ENCODE results near the gene TRAPPC2L. TPM values are rescaled to one million over a fixed set of nuclear protein-coding genes. Genes with fewer than 3 reads are reported as not detected.

The TRAPPC2L gene
- total and polyA plus RNA-seq, 2 donors (not counting 1 experiment from before 2014, with no cell fraction given) = 33.5 to 65.1 TPM

- Histone ChIP-seq H4K20me1 (ENCODE audit: control insufficient read depth, insufficient read depth, low read length, poor library complexity, severe bottlenecking) (peaks cover 36% of the 10 kb centered on the region), H3K27me3 (replicated peaks in 1 of 4; ENCODE audit: control extremely low read depth in 1 of 4, control insufficient read depth in 3 of 4, insufficient read depth in 4 of 4, low read length in 3 of 4) (peaks cover 0 to 34% (median 4%) of the 10 kb centered on the region in 4 experiments), H2AFZ (ENCODE audit: insufficient read depth, low read depth, low read length, poor library complexity, severe bottlenecking) (no peak overlapping the region), H3K9ac (ENCODE audit: low read length) (peak overlapping the region; percentile 1), H3K4me1 (ENCODE audit: control insufficient read depth in 2 of 2, insufficient read depth in 2 of 2, low read length in 2 of 2) (peaks cover 13 to 19% of the 10 kb centered on the region in 2 donors), H3K36me3 (replicated peaks in 1 of 2; ENCODE audit: control extremely low read depth in 1 of 2, control insufficient read depth in 1 of 2, extremely low read depth in 1 of 2, insufficient read depth in 2 of 2, low read length in 1 of 2) (peaks cover 0 to 15% of the 10 kb centered on the region in 2 experiments), H3K9me3 (ENCODE audit: control extremely low read depth in 1 of 3, control insufficient read depth in 2 of 3, insufficient read depth in 1 of 3, low read length in 2 of 3) (peaks cover 0 to 7% (median 0%) of the 10 kb centered on the region in 3 donors), H3K4me3 (ENCODE audit: control extremely low read depth in 1 of 5, extremely low read depth in 1 of 5, insufficient read depth in 1 of 5, low read depth in 2 of 5, low read length in 4 of 5) (peak overlapping the region in 1 of 5 experiments; percentile 29), H3K27ac (ENCODE audit: low read length in 2 of 2) (no peak overlapping the region), H3K4me2 (replicated peaks; ENCODE audit: low read depth, low read length, poor library complexity, severe bottlenecking) (peak overlapping the region; percentile 53), H3K79me2 (ENCODE audit: control insufficient read depth, insufficient read depth, low read length) (no peaks in the 10 kb centered on the region)
- H3K27me3 Mint-ChIP-seq = peaks cover 10% of the 10 kb centered on the region
- intact Hi-C loops (cut with micrococcal nuclease) = no loop called here
- H3K9me3 Mint-ChIP-seq (ENCODE audit: insufficient read depth) = no peaks in the 10 kb centered on the region
- no peak for ATAC-seq (ENCODE audit: low read depth)
- peaks cover 11% of the 10 kb centered on the region for H3K4me1 Mint-ChIP-seq
- 20% methylated on average over 4 of the region's 8 CpGs for WGBS (ENCODE audit: insufficient coverage)
- H3K27ac Mint-ChIP-seq = no peak overlapping the region
- ChIA-PET POLR2A (no interaction called here), CTCF (interaction anchor here (0.7 kb wide), 1 partner anchor 53 kb away, joined by 3 read pairs; no protein-coding TSS in a partner anchor)
- no peak for DNase-seq
- peak overlapping the region; percentile 54 for H3K4me3 Mint-ChIP-seq
- TF ChIP-seq, protein P1, sequence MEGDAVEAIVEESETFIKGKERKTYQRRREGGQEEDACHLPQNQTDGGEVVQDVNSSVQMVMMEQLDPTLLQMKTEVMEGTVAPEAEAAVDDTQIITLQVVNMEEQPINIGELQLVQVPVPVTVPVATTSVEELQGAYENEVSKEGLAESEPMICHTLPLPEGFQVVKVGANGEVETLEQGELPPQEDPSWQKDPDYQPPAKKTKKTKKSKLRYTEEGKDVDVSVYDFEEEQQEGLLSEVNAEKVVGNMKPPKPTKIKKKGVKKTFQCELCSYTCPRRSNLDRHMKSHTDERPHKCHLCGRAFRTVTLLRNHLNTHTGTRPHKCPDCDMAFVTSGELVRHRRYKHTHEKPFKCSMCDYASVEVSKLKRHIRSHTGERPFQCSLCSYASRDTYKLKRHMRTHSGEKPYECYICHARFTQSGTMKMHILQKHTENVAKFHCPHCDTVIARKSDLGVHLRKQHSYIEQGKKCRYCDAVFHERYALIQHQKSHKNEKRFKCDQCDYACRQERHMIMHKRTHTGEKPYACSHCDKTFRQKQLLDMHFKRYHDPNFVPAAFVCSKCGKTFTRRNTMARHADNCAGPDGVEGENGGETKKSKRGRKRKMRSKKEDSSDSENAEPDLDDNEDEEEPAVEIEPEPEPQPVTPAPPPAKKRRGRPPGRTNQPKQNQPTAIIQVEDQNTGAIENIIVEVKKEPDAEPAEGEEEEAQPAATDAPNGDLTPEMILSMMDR (IDR thresholded peaks at IDR 0.05) = no peak
- no peak for TF ChIP-seq EZH2 (IDR thresholded peaks at IDR 0.05; ENCODE audit: borderline replicate concordance, insufficient read depth, low read depth, low read length, poor library complexity, severe bottlenecking)
Measured at GRCh38 chr16:88871349-88871702, 14.4 kb downstream of the TRAPPC2L start.

DNA sequence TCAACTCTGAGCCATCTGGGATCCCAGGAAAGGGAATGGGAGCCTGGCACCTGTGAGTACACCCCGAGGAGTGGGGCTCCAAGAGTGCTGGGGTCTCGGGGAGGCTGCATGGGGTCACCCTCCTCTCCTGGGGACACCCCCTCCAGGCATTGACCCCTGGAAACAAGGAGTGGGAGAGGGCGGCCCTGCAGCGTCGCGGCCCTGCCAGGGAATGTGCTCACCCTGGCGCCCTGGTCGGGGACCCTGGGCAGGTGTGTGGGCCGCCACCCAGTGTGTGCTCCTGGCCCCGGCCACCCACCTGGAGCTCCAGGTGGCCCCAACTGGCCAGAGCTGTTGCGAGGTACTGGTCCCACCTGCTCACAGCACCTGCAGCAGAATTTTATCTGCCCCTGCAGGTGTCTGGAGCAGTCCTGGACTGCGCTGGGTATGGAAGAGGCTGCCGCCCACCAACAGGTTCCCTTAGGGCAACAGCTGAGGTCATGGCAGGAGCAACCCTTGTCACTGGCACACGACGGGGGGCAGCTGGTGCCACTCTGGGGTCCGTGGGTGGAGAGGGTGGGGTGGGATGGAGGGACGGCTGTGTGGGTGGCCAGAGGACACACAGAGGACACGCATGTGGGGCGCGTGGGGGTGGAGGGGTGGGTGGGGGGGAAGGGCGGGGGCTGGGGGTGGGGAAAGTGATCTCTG, 14.9 kb downstream of the TRAPPC2L start:
- Histone ChIP-seq H3K27ac (ENCODE audit: low read length in 2 of 2) (no peak overlapping the region), H3K4me3 (ENCODE audit: control extremely low read depth in 1 of 5, extremely low read depth in 1 of 5, insufficient read depth in 1 of 5, low read depth in 2 of 5, low read length in 4 of 5) (no peak overlapping the region), H2AFZ (ENCODE audit: insufficient read depth, low read depth, low read length, poor library complexity, severe bottlenecking) (no peak overlapping the region), H3K36me3 (replicated peaks in 1 of 2; ENCODE audit: control extremely low read depth in 1 of 2, control insufficient read depth in 1 of 2, extremely low read depth in 1 of 2, insufficient read depth in 2 of 2, low read length in 1 of 2) (peaks cover 0 to 19% of the 10 kb centered on the region in 2 experiments), H3K4me2 (replicated peaks; ENCODE audit: low read depth, low read length, poor library complexity, severe bottlenecking) (peak overlapping the region; percentile 53), H3K79me2 (ENCODE audit: control insufficient read depth, insufficient read depth, low read length) (no peaks in the 10 kb centered on the region), H3K9me3 (ENCODE audit: control extremely low read depth in 1 of 3, control insufficient read depth in 2 of 3, insufficient read depth in 1 of 3, low read length in 2 of 3) (peaks cover 0 to 7% (median 0%) of the 10 kb centered on the region in 3 donors), H3K4me1 (ENCODE audit: control insufficient read depth in 2 of 2, insufficient read depth in 2 of 2, low read length in 2 of 2) (peaks cover 13 to 19% of the 10 kb centered on the region in 2 donors), H4K20me1 (ENCODE audit: control insufficient read depth, insufficient read depth, low read length, poor library complexity, severe bottlenecking) (peaks cover 41% of the 10 kb centered on the region), H3K9ac (ENCODE audit: low read length) (no peak overlapping the region), H3K27me3 (replicated peaks in 1 of 4; ENCODE audit: control extremely low read depth in 1 of 4, control insufficient read depth in 3 of 4, insufficient read depth in 4 of 4, low read length in 3 of 4) (peaks cover 0 to 34% (median 4%) of the 10 kb centered on the region in 4 experiments)
- 84% methylated on average over 13 of the region's 21 CpGs for WGBS (ENCODE audit: insufficient coverage)
- no peak for TF ChIP-seq EZH2 (IDR thresholded peaks at IDR 0.05; ENCODE audit: borderline replicate concordance, insufficient read depth, low read depth, low read length, poor library complexity, severe bottlenecking)
- TF ChIP-seq, protein P1 (IDR thresholded peaks at IDR 0.05) = no peak
- intact Hi-C loops (cut with micrococcal nuclease) = no loop called here
- ATAC-seq (ENCODE audit: low read depth) (no peak), DNase-seq (no peak)
- POLR2A ChIA-PET = interaction anchor here (0.6 kb wide), 1 partner anchor 247 kb away, joined by 10 read pairs; no protein-coding TSS in a partner anchor
- H3K27me3 Mint-ChIP-seq = peaks cover 10% of the 10 kb centered on the region
- H3K9me3 Mint-ChIP-seq (ENCODE audit: insufficient read depth) = no peaks in the 10 kb centered on the region
- no peak overlapping the region for H3K27ac Mint-ChIP-seq
- H3K4me1 Mint-ChIP-seq = peaks cover 9% of the 10 kb centered on the region
- H3K4me3 Mint-ChIP-seq = no peak overlapping the region
- CTCF ChIA-PET = interaction anchor here (0.7 kb wide), 1 partner anchor 53 kb away, joined by 3 read pairs; no protein-coding TSS in a partner anchor
